ENCODE measurements around the gene ERMAP.

- TF ChIP-seq CTCF (IDR thresholded peaks at IDR 0.05 in 2 of 3, conservative IDR thresholded peaks at IDR 0.05 in 1 of 3; ENCODE audit: control insufficient read depth in 2 of 3, extremely low read depth in 1 of 3, insufficient read depth in 1 of 3, low read depth in 3 of 3, low read length in 3 of 3), result no peak
- no peak for TF ChIP-seq ZNF687 (IDR thresholded peaks at IDR 0.05)
- TF ChIP-seq EGR1 (IDR thresholded peaks at IDR 0.05; ENCODE audit: borderline replicate concordance in 1 of 2, low read depth in 2 of 2, low read length in 2 of 2), result no peak
- no peak for TF ChIP-seq JUNB (IDR thresholded peaks at IDR 0.05)
- no peak for TF ChIP-seq CEBPB (IDR thresholded peaks at IDR 0.05; ENCODE audit: borderline replicate concordance in 1 of 2, low read depth in 2 of 2, low read length in 2 of 2)
Measured at GRCh38 chr1:42824481-42825035, 7.6 kb downstream of the ERMAP start.
